Fibroblast of pulmonary artery (primary cell): ENCODE results near the gene ATG9A.

Experiments used
- DNase-seq: peaks from one replicate; pipeline ENCODE4 v3.0.0-alpha.2; 2010; ENCODE audit warnings: low read depth
- H3K4me3 ChIP-seq: replicated peaks from 2 replicates; pipeline ENCODE4 v1.5.1; 2011; ENCODE audit warnings: low read depth, mild to moderate bottlenecking, control low read depth, low read length, moderate library complexity
- CTCF ChIP-seq: IDR thresholded peaks from 2 replicates; pipeline ENCODE4 v1.5.1; 2011; ENCODE audit warnings: mild to moderate bottlenecking, control low read depth, low read length, inconsistent platforms; ENCODE audit errors: missing control alignments

ATG9A gene

GRCh38 chr2:219234331-219234730 is 4.9 kb upstream of the ATG9A start:
- no peak for DNase-seq
- TF ChIP-seq CTCF: no peak
- H3K4me3 ChIP-seq: no peak overlapping the region

GRCh38 chr2:219230059-219230540 is 664 bp upstream of the ATG9A start:
- H3K4me3 ChIP-seq: peak overlapping the region; percentile 79
- TF ChIP-seq CTCF: no peak
- DNase-seq: peak; percentile 50

DNA sequence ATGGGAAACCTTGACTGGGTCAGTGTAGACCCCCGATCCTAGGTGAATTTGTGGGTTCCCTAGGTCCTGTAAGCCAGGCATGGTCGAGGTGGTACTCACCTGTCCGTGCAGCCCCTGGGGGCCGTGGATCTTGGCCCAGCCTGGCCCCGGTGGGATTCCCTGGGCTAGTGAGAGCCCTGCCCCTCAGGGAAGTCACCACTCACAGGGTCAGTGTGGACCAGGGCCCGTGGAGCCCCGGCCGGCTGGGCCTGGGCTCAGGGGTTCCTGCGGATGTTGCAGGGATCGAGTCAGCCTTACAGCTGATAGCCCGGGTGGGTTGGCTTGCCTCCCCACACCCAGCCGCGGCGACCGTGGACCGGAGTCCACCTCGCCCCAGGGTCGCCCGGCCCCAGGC is 528 bp downstream of the ATG9A start:
- no peak for DNase-seq
- H3K4me3 ChIP-seq: peak overlapping the region; percentile 79
- no peak for TF ChIP-seq CTCF

GRCh38 chr2:219228041-219228910 is 1.2 kb downstream of the ATG9A start:
- DNase-seq: no peak
- H3K4me3 ChIP-seq: peak overlapping the region; percentile 79
- TF ChIP-seq CTCF: no peak

- H3K4me3 ChIP-seq: no peak overlapping the region
- no peak for DNase-seq
- no peak for TF ChIP-seq CTCF
Observed at GRCh38 chr2:219225350-219225749, 4.1 kb downstream of the ATG9A start.

GRCh38 chr2:219223831-219224610 is 5.4 kb downstream of the ATG9A start:
- H3K4me3 ChIP-seq: no peak overlapping the region
- no peak for DNase-seq
- no peak for TF ChIP-seq CTCF
